Dermis blood vessel endothelial cell (primary cell): ENCODE measurements around the gene IDNK. TPM values are rescaled to one million over a fixed set of nuclear protein-coding genes. Genes with fewer than 3 reads are reported as not detected.

Experiments
- DNase-seq: peaks from one replicate; pipeline ENCODE4 v3.0.0; 2010
- total RNA-seq: library from RNA; depleted of rRNA; stranded (reverse); fragments of >200 nt; gene quantifications from 2 replicates; pipeline ENCODE4 v1.2.3, GENCODE V29; 2014

IDNK gene
- total RNA-seq, 1 donor from 2014 or later: 4.1 TPM

DNA sequence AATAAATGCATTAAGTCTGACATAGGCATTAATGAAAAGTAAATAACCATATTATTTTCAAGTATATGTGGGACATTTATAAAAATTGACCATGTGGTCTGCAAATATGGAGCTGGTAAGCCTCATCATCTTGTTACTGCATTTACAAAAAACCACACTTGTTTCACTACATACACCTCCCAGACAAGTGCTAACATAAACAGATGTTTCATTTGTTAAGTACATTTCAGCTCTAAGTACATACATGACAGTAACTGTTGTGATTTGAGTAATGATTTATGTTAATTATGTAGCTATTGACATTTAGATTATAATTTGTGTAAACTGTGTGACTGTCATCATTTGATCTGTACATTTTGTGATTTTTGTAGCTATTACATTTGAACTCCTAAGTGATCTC lies 13.9 kb downstream of the IDNK start:
- DNase-seq: no peak

DNA sequence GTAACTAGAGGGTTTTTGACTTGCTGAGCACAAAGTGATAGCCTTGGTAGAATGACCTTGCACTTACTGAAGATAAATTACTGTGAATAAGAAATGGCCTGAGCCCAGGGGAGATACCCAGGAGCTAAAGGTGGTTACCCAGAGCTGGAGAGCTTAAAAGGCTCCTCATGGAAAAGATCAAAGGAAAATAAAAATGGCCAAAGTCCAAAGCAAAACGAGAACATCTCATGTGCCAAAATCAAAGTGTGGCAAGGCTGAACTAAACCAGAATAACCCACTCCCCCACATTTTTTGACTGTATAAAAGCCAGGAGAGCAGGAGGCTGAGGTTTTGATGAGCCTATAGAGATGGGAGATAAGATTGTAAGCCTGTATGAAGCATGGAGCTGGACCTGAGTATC lies 14.4 kb downstream of the IDNK start:
- no peak for DNase-seq

DNA sequence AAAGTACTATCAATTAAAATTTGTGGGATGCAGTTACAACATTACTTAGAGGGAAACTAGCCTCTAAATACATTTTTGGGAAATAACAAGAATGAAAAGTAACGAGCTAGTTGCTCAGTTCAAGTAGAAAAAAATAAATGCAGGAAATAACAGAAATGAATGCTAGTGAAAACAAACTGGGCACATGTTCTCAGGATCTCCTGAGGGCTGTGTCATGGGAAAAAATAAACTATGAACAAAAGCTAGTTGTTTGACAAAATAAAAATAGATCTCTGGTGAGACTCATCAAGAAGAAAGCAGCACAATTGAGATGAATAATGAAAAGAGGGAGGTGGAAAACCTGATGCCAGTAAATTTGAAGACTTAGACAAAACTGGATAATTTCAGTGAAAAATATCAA lies 16.3 kb downstream of the IDNK start:
- DNase-seq: peak; percentile 38

- DNase-seq: no peak
Measured at GRCh38 chr9:83642793-83643192, 19.9 kb downstream of the IDNK start.

DNA sequence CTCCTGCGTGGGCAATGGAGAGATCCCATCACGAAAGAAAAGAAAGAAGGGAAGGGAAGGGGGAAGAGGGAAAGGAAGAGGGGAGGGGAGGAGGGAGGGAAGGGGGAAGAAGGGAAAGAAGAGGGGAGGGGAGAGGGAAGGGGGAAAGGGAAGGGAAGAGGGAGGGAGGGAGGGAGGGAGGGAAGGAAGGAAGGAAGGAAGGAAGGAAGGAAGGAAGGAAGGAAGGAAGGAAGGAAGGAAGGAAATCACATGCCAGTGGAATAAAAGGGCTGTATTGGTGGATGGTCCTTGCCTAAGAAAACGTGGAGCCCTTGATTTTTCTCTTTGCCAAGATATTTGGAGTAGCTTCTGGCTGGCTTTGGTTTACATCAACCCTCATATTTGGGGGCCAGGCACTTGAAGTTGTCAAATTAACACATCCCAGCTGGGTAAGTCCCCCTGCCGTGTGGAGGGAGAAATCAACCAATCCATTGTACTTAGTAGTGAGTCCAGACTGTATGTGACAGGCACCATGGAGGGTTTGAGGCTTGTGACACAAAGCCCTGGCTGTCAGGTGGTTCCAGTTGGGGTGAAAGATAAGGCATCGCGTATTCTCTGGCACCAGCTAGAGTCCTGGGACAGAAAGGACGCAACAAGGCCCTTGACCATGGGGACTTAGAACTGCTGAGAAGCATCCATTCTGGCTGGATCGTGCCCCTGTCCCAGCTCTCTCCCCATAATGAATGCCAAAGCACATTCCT lies 23.7 kb downstream of the IDNK start:
- no peak for DNase-seq

DNA sequence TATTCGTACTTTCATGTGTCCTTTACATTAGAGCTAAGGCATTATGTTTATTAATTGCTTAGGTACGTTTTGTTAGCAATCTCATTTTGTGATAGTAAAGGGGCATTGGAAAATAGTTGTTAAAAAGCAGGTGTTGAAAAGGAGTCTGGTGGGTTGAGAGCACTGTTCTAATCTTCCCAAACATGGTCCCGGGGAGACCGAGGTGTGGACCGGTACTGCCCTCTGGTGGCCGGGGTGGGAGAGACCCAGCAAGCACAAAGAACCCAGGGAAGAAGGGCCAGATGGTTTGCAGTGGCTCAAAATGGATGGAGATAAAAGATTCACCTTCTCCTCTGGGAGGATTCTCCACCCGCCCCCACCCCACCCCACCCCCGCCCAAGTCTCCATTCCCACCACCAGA lies 26.1 kb downstream of the IDNK start:
- peak; percentile 71 for DNase-seq

GRCh38 chr9:83649515-83649914 lies 26.6 kb downstream of the IDNK start:
- no peak for DNase-seq

GRCh38 chr9:83651558-83651957 lies 28.6 kb downstream of the IDNK start:
- no peak for DNase-seq

- DNase-seq: no peak
Measured at GRCh38 chr9:83652433-83652832, 29.5 kb downstream of the IDNK start.

DNA sequence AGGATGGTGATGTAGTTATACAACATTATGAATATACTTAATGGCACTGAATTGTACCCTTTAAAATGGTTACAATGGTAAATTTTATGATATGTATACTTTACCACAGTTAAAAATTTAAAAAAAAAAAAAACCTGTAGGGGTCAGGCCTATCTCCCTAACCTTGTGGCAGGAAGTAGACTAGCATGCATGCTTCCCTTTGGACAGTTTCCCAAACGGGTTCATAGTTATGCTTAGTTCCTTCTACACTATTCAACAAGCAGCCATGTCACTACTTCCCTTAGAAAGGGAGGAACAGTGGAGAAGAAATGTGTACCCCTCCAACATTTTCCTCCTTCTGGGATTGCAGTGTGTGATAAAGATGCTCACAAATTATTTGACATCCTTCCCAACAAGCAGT lies 32.5 kb downstream of the IDNK start:
- DNase-seq: peak; percentile 30

DNA sequence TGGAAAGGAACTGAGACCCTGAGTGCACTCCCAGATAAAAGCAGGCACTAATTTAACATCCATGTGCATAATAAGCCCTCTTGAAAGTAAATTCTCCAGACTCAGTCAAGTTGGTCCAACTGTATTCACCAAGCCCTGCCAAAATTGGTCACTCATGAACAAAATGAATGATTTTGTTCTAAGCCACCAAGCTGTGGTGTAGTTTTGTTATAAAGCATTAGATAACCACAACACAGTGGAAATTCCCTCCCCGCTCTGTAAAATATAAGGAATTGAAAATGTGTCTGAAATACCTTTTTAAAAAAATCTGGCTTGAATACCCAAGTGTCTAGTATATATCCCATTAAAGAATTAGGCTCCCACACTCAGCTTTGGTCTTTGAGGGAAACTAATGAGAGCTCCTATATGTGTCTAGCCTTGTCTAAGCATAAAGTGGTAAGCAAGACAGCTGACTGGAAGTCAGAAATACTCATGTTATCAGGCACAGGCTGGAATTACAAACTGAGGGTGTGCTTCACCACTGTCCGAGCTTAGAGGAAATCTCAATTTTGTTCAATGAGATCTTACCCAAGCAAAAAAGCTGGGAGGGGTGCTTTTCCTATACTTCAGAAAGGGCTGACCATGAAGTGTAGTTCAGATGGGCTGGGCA lies 33.2 kb downstream of the IDNK start:
- DNase-seq: no peak

- no peak for DNase-seq
Measured at GRCh38 chr9:83656952-83657351, 34.0 kb downstream of the IDNK start.

- DNase-seq: no peak
Measured at GRCh38 chr9:83662933-83663332, 40.0 kb downstream of the IDNK start.

DNA sequence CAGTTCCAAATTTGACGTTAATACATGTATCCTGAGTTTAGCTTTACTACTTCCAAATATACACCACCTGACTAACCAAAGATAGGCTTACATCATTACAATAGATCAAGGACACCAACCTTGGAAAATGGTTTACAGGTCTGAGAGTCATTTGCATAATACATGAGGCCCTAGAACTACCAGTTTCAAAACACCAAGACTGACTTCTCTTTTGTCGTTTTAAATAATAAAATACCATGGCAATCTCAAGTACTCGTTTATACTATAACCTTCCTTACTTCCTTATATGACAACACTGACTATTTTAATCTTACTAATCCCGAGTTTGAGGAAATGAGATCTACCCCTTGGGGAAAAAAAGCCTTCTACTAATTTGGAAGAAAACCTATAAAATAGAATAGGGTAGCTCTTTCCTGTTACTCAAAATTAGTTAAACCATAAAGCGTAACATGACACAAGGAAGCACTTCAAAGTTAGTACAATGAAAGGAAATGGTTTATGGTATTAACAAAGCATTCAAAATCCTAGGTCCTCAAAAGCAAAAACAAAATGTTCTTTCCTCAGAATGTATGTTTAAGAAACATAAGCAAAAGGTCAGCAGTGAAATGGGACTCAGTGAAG lies 42.7 kb downstream of the IDNK start:
- peak; percentile 75 for DNase-seq

DNA sequence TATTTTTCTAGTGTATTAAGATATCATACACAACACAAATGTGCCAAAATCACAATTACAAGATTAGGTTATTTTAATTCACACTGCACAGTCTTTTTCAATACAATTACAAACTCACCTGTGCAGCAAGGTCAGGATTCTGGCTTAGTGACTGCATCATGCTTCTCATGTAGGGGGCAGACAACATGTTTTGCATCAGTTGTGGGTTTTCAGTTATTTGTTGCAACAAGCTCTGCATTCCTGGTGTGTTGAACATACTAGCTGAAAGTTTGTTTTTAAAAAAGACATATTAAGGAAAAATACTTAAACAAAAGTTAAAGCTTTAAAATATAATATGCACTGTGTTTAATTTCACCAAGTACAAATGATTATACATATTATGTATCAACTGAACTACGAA lies 46.1 kb downstream of the IDNK start:
- no peak for DNase-seq

DNA sequence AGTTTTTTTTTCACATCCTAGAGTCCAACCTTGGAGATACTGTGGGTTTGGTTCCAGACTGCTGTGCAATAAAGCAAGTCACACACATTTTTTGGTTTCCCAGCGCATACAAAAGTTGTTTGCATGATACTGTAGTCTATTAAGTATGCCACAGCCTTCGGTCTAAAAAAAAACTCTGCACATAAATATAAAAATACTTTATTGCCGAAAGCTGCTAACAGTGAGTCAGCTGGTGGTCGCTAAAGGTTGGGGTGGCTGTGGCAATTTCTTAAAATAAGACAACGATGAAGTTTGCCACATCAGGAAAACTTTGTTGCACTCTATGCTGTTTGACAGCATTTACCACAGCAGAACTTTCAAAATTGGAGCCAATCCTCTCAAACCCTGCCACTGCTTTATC lies 47.4 kb downstream of the IDNK start:
- DNase-seq: no peak

DNA sequence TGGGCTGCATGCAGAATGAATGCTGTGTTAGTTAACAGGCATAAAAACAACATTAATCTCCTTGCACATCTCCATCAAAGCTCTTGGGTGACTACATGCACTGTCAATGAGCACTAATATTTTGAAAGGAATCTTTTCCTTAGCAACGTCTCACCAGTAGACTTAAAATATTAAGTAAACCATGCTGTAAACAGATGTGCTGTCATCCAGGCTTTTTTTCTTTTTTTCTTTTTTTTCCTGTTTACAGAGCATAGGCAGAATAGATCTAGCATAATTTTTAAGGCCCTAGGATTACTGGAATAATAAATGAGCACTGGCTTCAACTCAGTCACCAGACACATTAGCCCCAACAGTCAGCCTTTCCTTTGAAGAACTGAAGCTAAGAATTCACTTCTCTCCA lies 48.5 kb downstream of the IDNK start:
- DNase-seq: no peak

- no peak for DNase-seq
Measured at GRCh38 chr9:83675466-83675865, 52.5 kb downstream of the IDNK start.

- DNase-seq: no peak
Measured at GRCh38 chr9:83677596-83677995, 54.7 kb downstream of the IDNK start.

- DNase-seq: no peak
Measured at GRCh38 chr9:83680233-83680632, 57.3 kb downstream of the IDNK start.

GRCh38 chr9:83681490-83681889 lies 58.5 kb downstream of the IDNK start:
- DNase-seq: no peak

- DNase-seq: no peak
Measured at GRCh38 chr9:83688921-83689320, 66.0 kb downstream of the IDNK start.

GRCh38 chr9:83691492-83691891 lies 68.5 kb downstream of the IDNK start:
- DNase-seq: no peak
